IMR-90 (cell line): ENCODE results near the gene ZNF416. TPM values are rescaled to one million over a fixed set of nuclear protein-coding genes. Genes with fewer than 3 reads are reported as not detected.

ENCODE experiments used
- ATAC-seq: fragments of 200-7000 bp; cut with Tn5 transposase; 2 replicates; pipeline ENCODE4 v1.9.1; 2020; ENCODE audit warnings: low read depth, mild to moderate bottlenecking, moderate library complexity
- BruUV-seq: library from RNA; stranded (reverse); fragments of 400-500 nt; replicated peaks from 2 replicates; lab custom pipeline; 2021; lab: Mats Ljungman, UMichigan
- CTCF ChIA-PET: fragments of 300-600 bp; formaldehyde crosslinking; extraction: SDS; loops from one replicate; lab custom pipeline; 2021; ENCODE audit warnings: antibody characterized with exemption; lab: Yijun Ruan, JAX
- POLR2A ChIA-PET: fragments of 300-600 bp; sonication (Branson Sonifier 250); formaldehyde crosslinking; loops from one replicate; lab custom pipeline; 2022; ENCODE audit warnings: antibody characterized with exemption; ENCODE audit not compliant: unreplicated experiment; lab: Charles Lee
- DNase-seq: peaks from one replicate; pipeline ENCODE4 v3.0.0; 2013
- H2AFZ ChIP-seq: replicated peaks from 2 replicates; pipeline ENCODE3; 2013; ENCODE audit warnings: low read length, mild to moderate bottlenecking; ENCODE audit not compliant: poor library complexity
- H2AK5ac ChIP-seq: 2 replicates; pipeline ENCODE4 v1.6.1; 2013; ENCODE audit warnings: low read depth, low read length, inconsistent platforms
- H2AK9ac ChIP-seq: replicated peaks from 2 replicates; pipeline ENCODE3; 2013; ENCODE audit warnings: mild to moderate bottlenecking, low read depth, low read length, moderate library complexity; ENCODE audit not compliant: poor library complexity
- H2BK120ac ChIP-seq: 2 replicates; pipeline ENCODE4 v1.6.1; 2013; ENCODE audit warnings: low read depth, low read length, inconsistent platforms
- H2BK15ac ChIP-seq: 3 replicates; pipeline ENCODE4 v1.6.1; 2013; ENCODE audit warnings: low read depth, low read length, inconsistent platforms
- H2BK20ac ChIP-seq: 2 replicates; pipeline ENCODE4 v1.6.1; 2013; ENCODE audit warnings: low read depth, mild to moderate bottlenecking, inconsistent platforms, low read length, moderate library complexity
- H2BK5ac ChIP-seq: 2 replicates; pipeline ENCODE4 v1.6.1; 2013; ENCODE audit warnings: mild to moderate bottlenecking, low read depth, low read length, inconsistent platforms; ENCODE audit not compliant: poor library complexity, severe bottlenecking
- H3K14ac ChIP-seq: replicated peaks from 2 replicates; pipeline ENCODE4 v1.6.1; 2013; ENCODE audit warnings: low read depth, low read length, inconsistent platforms
- H3K18ac ChIP-seq: 2 replicates; pipeline ENCODE4 v1.6.1; 2013; ENCODE audit warnings: low read depth, low read length, control low read depth
- H3K23ac ChIP-seq: 2 replicates; pipeline ENCODE4 v1.6.1; 2013; ENCODE audit warnings: low read depth, low read length, inconsistent platforms
- H3K27ac ChIP-seq: 2 replicates; pipeline ENCODE4 v1.5.1; 2013; ENCODE audit warnings: mild to moderate bottlenecking, control low read depth, low read length; ENCODE audit not compliant: insufficient read depth
- H3K27me3 ChIP-seq: 2 replicates; pipeline ENCODE4 v1.6.1; 2013; ENCODE audit warnings: low read length; ENCODE audit not compliant: control insufficient read depth, insufficient read depth
- H3K36me3 ChIP-seq: 2 replicates; pipeline ENCODE4 v1.6.1; 2013; ENCODE audit warnings: low read length, mixed read lengths; ENCODE audit not compliant: control insufficient read depth, insufficient read depth
- H3K4ac ChIP-seq: 2 replicates; pipeline ENCODE4 v1.6.1; 2013; ENCODE audit warnings: low read depth, low read length, inconsistent platforms
- H3K4me1 ChIP-seq: 2 replicates; pipeline ENCODE4 v1.6.1; 2013; ENCODE audit warnings: low read length, mixed read lengths; ENCODE audit not compliant: control insufficient read depth, insufficient read depth
- H3K4me2 ChIP-seq: 2 replicates; pipeline ENCODE4 v1.6.1; 2013; ENCODE audit warnings: low read depth, mild to moderate bottlenecking, control low read depth, low read length, moderate library complexity
- H3K4me3 ChIP-seq: 2 replicates; pipeline ENCODE4 v1.5.1; 2013; ENCODE audit warnings: low read depth, mild to moderate bottlenecking, control low read depth, low read length, moderate library complexity; ENCODE audit not compliant: insufficient read depth
- H3K56ac ChIP-seq: 2 replicates; pipeline ENCODE4 v1.6.1; 2013; ENCODE audit warnings: low read length, inconsistent platforms; ENCODE audit not compliant: insufficient read depth; ENCODE audit errors: extremely low read depth
- H3K79me1 ChIP-seq, 2 experiments: 2 replicates each; pipeline ENCODE4 v1.6.1; 2013; ENCODE audit warnings: low read length in 2 of 2, inconsistent platforms in 1 of 2, low read depth in 1 of 2
- H3K9ac ChIP-seq: 2 replicates; pipeline ENCODE4 v1.6.1; 2013; ENCODE audit warnings: low read depth, low read length, control low read depth
- H3K9me1 ChIP-seq: 2 replicates; pipeline ENCODE4 v1.6.1; 2013; ENCODE audit warnings: low read length, inconsistent platforms; ENCODE audit not compliant: insufficient read depth
- H3K9me3 ChIP-seq: 2 replicates; pipeline ENCODE4 v1.6.1; 2013; ENCODE audit warnings: low read length; ENCODE audit not compliant: control insufficient read depth, insufficient read depth
- H4K20me1 ChIP-seq: 2 replicates; pipeline ENCODE4 v1.6.1; 2013; ENCODE audit warnings: low read length, inconsistent platforms; ENCODE audit not compliant: insufficient read depth
- H4K5ac ChIP-seq: 2 replicates; pipeline ENCODE4 v1.6.1; 2013; ENCODE audit warnings: mild to moderate bottlenecking, low read depth, low read length, control low read depth
- H4K8ac ChIP-seq, 2 experiments: 2 replicates each; pipeline ENCODE4 v1.6.1; 2013; ENCODE audit warnings: low read depth in 2 of 2, low read length in 2 of 2, control low read depth in 1 of 2, inconsistent platforms in 1 of 2
- H4K91ac ChIP-seq: 2 replicates; pipeline ENCODE4 v1.6.1; 2013; ENCODE audit warnings: low read depth, low read length, inconsistent platforms; ENCODE audit not compliant: insufficient read depth
- RFX5 ChIP-seq: IDR thresholded peaks from 2 replicates; pipeline ENCODE4 v1.8.0; 2012; ENCODE audit warnings: low read depth, mild to moderate bottlenecking, low read length, moderate library complexity
- WGBS, 2 experiments: methylation state at CpG; one replicate each; pipeline versions ENCODE4 v1.1.5 to v1.1.7; 2013; ENCODE audit warnings: missing lambda C conversion rate in 2 of 2; ENCODE audit not compliant: insufficient read length in 1 of 2; ENCODE audit errors: extremely low coverage in 2 of 2; 5-methylcytosine and 5-hydroxymethylcytosine counted together
- dilution Hi-C: fragments of 300-500 bp; cut with HindIII; formaldehyde crosslinking; loops from one replicate; pipeline ENCODE4 v1.14.3; 2018; ENCODE audit warnings: low sequenced_read_pairs; ENCODE audit not compliant: unreplicated experiment
- in situ Hi-C: fragments of 300-500 bp; cut with MboI; formaldehyde crosslinking; loops from 3 replicates; pipeline ENCODE4 v1.14.3; 2019; ENCODE audit warnings: low sequenced_read_pairs, inconsistent platforms, mixed read lengths
- intact Hi-C: fragments of 100-400 bp; cut with micrococcal nuclease; formaldehyde crosslinking; loops from 2 replicates; pipeline ENCODE4 v1.10.0; 2022
- polyA plus RNA-seq, 3 experiments: library from polyadenylated mRNA; depleted of rRNA; stranded (reverse); fragments of >200 nt; gene quantifications; 2 replicates each; pipeline ENCODE4 v1.2.3, GENCODE V29; 2012; ENCODE audit warnings: low replicate concordance in 1 of 3
- total RNA-seq: library from RNA; depleted of rRNA; stranded (reverse); fragments of >200 nt; gene quantifications from 2 replicates; pipeline ENCODE4 v1.2.3, GENCODE V29; 2012
- TF ChIP-seq, protein P1 (sequence below): fragments of 150-350 bp; IDR thresholded peaks from 2 replicates; pipeline ENCODE4 v1.6.1; 2017; ENCODE audit warnings: mild to moderate bottlenecking, antibody characterized with exemption, low read length, low read depth

The ZNF416 gene
- total and polyA plus RNA-seq, 2 of the 4 experiments (the other 2 are of a cell fraction): 2.6 to 8.1 TPM

DNA sequence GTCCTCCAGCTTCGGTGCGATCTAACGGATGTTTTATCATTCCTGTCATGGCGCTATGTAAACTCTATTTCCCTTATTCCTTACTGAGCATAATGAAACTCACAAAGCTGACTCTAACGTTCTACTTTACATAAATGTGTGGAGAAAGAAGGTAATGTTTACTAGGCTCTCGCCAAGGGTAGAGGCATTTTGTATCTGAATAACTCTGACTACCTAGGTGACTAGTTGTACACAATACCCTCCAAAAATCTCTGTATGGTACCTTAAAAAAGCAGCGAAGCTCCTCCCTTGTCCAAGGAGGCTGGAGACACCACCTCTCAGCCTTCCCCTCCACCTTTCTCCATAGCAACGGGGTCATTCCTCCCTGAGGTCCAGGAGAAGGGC is 20.7 kb upstream of the ZNF416 start:
- BruUV-seq: no TSS peak
- H3K4me2 ChIP-seq: peak overlapping the region; percentile 82
- WGBS, 2 experiments: 100% methylated on average over 1 of the region's 8 CpGs; no CpG with 5 or more reads in 1 of the 2 experiments

More for the DNA sequence above, 20.7 kb upstream of the ZNF416 start:
- Histone ChIP-seq H2BK20ac (no peak overlapping the region), H2AFZ (peak overlapping the region; percentile 98), H4K8ac (peak overlapping the region; percentile 40 to 79), H3K18ac (no peak overlapping the region), H3K9me1 (no peaks in the 10 kb centered on the region), H3K27ac (no peak overlapping the region), H4K20me1 (no peaks in the 10 kb centered on the region), H3K9ac (no peak overlapping the region), H3K36me3 (peaks cover 2% of the 10 kb centered on the region; the same call in 1 of the 2 replicates), H3K79me1 (peaks cover 17 to 23% of the 10 kb centered on the region in 2 experiments), H2AK9ac (no peak overlapping the region), H2BK120ac (no peak overlapping the region), H2BK15ac (no peak overlapping the region), H4K5ac (peak overlapping the region; percentile 78), H3K9me3 (no peaks in the 10 kb centered on the region), H2AK5ac (no peak overlapping the region), H2BK5ac (no peak overlapping the region), H3K4me3 (peak overlapping the region; percentile 75), H3K4ac (no peak overlapping the region), H3K4me1 (no peaks in the 10 kb centered on the region), H3K14ac (no peak overlapping the region), H3K27me3 (no peaks in the 10 kb centered on the region), H3K56ac (no peak overlapping the region), H4K91ac (no peak overlapping the region), H3K23ac (no peak overlapping the region)
- dilution Hi-C loops (no loop called here), in situ Hi-C loops (no loop called here), intact Hi-C loops (no loop called here)
- no peak for TF ChIP-seq RFX5
- TF ChIP-seq, protein P1, sequence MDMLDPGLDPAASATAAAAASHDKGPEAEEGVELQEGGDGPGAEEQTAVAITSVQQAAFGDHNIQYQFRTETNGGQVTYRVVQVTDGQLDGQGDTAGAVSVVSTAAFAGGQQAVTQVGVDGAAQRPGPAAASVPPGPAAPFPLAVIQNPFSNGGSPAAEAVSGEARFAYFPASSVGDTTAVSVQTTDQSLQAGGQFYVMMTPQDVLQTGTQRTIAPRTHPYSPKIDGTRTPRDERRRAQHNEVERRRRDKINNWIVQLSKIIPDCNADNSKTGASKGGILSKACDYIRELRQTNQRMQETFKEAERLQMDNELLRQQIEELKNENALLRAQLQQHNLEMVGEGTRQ: no peak
- ATAC-seq: no peak; the same call in 1 of the 2 replicates
- CTCF ChIA-PET: no interaction called here
- POLR2A ChIA-PET: no interaction called here
- DNase-seq: no peak
